HG03175 (cell line): ENCODE measurements around the gene ARAP2.
A peak's percentile ranks its signal among the peaks of the same experiment; 100 is the strongest.

Source experiments
- ATAC-seq: cut with Tn5 transposase; IDR thresholded peaks from one replicate; pipeline ENCODE4 v1.9.1; 2021; ENCODE audit warnings: mild to moderate bottlenecking, moderate library complexity; ENCODE audit not compliant: unreplicated experiment

Gene ARAP2

GRCh38 chr4:36137336-36137735 is 107.0 kb downstream of the ARAP2 start:
- no peak for ATAC-seq

- ATAC-seq = no peak
These were observed 110.7 kb downstream of the ARAP2 start for GRCh38 chr4:36133658-36134057.

- no peak for ATAC-seq
These were observed 111.2 kb downstream of the ARAP2 start for GRCh38 chr4:36133086-36133485.

GRCh38 chr4:36130641-36131040 is 113.7 kb downstream of the ARAP2 start:
- no peak for ATAC-seq

DNA sequence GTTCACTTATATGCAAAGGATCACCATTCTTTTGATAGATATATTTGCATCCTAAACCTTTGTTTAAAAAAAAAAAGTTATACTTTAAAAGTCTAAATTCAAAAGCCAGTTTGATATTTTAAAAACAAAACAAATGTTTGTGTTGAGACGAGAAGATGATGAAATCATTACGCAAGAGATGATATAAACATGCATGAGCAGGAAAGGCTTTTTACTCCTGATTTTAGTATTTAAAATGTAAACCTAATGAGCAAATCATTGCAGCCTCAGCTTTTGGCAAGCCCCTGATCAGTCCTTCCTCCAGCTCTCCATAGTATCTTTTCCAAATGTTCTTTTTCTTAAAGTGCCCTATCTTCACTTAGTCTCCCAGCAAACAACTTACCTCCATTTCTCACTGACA is 115.6 kb downstream of the ARAP2 start:
- ATAC-seq = no peak

- ATAC-seq = no peak
These were observed 120.4 kb downstream of the ARAP2 start for GRCh38 chr4:36123906-36124305.

DNA sequence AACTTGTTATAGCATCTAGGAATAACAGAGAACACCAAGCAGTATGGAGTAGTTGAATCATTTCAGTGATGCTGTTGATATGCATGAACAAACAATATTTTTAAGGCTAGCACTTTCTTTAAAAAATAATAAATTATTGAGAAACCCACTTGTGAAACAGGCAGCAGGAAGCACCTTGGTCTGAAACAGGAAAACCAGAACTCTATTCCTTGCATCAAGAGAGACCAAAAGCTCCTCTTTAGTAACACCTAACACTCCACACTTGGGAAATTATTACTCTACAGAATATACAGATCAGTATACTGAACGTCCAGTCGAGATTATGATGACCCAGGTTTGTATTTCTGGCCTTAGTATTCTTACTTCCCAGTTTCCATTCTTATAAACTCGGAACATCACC is 129.0 kb downstream of the ARAP2 start:
- no peak for ATAC-seq

- ATAC-seq = no peak
These were observed 133.1 kb downstream of the ARAP2 start for GRCh38 chr4:36111172-36111571.

DNA sequence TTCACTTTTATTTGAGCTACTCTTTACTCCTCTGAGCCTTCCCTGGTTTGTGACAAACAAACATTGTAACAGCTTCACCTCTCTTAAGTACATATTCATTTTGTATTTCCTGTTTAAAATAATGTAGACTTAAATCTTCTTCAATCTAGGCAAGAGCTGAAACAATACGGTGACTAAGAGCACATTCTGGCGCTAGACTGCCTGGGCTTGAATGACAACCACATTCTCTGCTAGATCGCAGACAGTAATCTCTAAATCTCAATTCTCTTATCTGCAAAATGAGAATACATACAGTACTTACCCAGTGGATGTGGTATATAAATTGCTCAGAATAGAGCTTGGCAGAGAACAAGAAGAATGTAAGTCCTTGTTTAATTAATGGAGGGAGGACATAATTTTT is 144.8 kb downstream of the ARAP2 start:
- no peak for ATAC-seq

GRCh38 chr4:36094995-36095394 is 149.3 kb downstream of the ARAP2 start:
- ATAC-seq = no peak

GRCh38 chr4:36091997-36092396 is 152.3 kb downstream of the ARAP2 start:
- ATAC-seq = no peak

GRCh38 chr4:36088542-36088941 is 155.8 kb downstream of the ARAP2 start:
- ATAC-seq = no peak

DNA sequence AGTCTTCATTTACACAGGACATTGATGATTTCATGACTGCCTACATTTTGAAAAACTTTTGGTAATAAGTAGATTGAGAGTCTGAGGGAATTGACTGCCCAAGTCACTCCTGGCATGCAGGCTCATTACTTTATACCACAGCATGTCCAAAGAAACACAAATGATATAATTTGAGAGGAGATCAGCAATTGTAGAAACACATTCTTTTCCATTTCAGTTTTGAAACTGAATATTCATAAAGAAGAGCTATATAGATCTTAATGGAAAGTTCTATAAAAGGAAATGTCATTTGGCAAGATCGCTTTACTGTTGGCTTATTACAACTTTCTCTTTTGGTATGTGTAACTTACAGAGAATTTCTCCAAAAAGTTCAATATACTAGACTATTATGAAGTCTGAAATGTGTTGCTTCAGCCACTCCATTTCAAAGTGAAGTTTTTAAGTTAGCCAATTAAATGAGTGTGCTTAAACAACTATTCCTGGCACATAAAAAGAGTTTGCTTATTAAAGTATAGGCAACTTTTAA is 158.0 kb downstream of the ARAP2 start:
- ATAC-seq = no peak

GRCh38 chr4:36082817-36083216 is 161.5 kb downstream of the ARAP2 start:
- ATAC-seq = no peak

DNA sequence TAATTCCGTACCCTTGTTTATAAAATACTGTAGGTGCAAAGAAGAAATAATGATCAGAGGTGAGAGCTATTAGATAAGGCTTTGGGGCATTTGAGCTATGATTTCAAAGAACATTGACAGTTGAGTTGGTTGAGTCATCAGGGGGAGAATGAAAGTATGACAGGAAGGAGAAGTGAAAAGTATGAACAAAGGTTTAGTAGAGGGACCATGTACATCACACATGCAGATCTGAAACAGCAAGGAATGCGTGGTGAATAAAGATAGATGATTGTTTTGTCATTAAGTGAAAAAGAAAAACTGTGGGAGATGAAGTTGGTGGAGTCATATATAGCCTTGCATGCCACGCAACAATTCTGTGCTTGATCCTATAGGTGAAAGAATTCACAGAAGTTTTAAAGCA is 163.1 kb downstream of the ARAP2 start:
- ATAC-seq = peak; percentile 84

GRCh38 chr4:36079666-36080065 is 164.6 kb downstream of the ARAP2 start:
- no peak for ATAC-seq

GRCh38 chr4:36078319-36078718 is 166.0 kb downstream of the ARAP2 start:
- ATAC-seq = no peak

DNA sequence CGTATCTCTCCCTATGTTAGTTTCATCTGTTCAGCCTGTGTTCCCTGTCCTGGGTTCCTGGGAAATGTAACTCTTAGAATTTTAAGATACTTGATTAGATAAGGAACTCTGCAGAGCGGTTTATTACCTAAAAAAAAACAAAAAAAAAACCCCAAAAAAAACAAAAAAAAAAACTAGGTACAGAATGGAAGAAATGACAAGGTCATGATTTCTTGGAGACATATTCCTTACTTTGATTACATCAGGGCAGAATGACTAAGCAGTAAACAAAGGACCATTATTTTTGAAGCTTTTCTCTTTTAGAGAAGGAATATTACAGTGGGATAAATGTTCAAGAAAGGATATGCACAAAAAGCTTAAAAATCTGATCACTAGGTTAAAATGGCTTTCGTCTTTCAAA is 171.8 kb downstream of the ARAP2 start:
- no peak for ATAC-seq

DNA sequence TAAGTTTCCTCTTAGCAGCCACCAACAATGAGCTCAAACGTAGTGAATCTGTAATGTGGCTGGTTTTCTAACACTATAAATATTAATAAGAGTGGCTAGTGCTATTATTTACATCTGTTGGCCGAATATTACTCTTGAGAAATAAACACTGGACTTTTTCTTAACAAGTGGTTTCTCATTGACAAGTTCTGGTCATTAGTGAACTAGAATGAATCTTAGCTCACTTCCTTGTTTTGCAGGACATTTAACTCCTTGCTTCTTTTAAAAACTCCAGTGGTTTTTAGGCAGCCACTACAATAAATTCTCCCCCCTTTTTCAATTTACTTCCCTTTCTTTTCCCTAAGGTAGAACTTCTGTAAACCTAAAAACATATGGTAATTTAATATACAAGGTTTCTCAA is 177.2 kb downstream of the ARAP2 start:
- no peak for ATAC-seq

DNA sequence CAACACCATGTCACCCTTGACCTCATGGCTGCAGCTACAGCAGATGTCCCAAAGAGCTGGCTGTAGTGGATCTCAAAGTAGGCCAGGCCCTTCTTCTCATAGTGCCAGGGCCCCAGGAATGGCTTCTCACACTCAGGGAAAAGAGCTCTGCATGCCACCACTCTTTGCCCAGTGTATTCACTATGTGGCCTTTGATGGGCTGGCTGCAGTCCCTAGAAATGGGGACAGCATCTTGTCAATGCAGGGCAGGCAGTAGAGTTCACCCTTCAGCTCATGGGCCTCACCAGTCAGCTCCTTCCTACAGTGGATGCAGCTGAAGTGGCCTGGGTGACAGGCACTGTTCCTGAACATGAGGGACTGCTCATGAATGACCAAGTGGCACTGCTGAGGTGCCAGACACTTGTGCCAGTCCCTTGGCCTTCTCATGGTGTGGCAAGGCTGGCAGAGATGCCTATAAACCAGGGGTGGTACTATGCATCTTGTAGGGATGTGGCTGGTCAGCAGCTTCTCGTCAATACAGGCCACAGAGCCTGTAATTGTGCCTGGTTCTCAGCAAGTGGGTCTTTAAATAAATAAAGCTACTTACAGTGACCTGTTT is 178.9 kb downstream of the ARAP2 start:
- no peak for ATAC-seq

- no peak for ATAC-seq
These were observed 180.2 kb downstream of the ARAP2 start for GRCh38 chr4:36064117-36064516.

- ATAC-seq = no peak
These were observed 188.2 kb downstream of the ARAP2 start for GRCh38 chr4:36056136-36056535.

- ATAC-seq = no peak
These were observed 189.5 kb downstream of the ARAP2 start for GRCh38 chr4:36054694-36055422.
